ENCODE data around the gene TCF4. TPM values are rescaled to one million over a fixed set of nuclear protein-coding genes. Genes with fewer than 3 reads are reported as not detected.

The TCF4 gene
- total RNA-seq, 1 experiment from 2014 or later = 0.42 TPM

DNA sequence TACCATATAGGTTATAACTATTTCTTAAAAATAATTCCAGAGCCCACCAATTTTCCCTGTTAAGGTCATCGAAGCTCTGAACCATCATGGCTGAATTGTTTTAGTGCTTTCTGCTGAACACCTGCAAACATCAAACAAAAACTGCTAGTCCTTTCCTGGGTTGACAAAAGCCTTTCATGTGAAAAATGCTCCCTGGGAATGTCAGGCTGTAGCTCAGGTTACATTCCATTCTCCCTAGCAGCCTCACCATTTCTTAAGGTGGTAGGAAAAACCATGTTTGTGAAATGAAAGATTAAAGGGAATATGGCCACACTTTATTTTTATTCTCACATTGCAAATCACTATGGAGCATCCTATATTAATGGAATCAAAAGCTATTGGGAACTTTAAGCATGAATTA is 5.7 kb downstream of the TCF4 start:
- Histone ChIP-seq H3K4me1 (ENCODE audit: control insufficient read depth in 1 of 2, insufficient read depth in 2 of 2, low read length in 2 of 2) (no peaks in the 10 kb centered on the region), H3K27me3 (ENCODE audit: insufficient read depth, low read length) (no peaks in the 10 kb centered on the region), H3K36me3 (ENCODE audit: control insufficient read depth in 1 of 2, insufficient read depth in 2 of 2, low read length in 2 of 2) (no peaks in the 10 kb centered on the region), H3K9ac (ENCODE audit: low read length) (no peak overlapping the region), H3K9me2 (ENCODE audit: insufficient read depth) (no peaks in the 10 kb centered on the region), H3K4me3 (replicated peaks in 1 of 2; ENCODE audit: low read depth in 1 of 2, low read length in 2 of 2) (no peak overlapping the region), H3K79me2 (ENCODE audit: insufficient read depth, low read length) (no peaks in the 10 kb centered on the region), H4K20me1 (ENCODE audit: insufficient read depth) (no peaks in the 10 kb centered on the region), H3K9me3 (ENCODE audit: control insufficient read depth in 1 of 2, insufficient read depth in 1 of 2, low read depth in 1 of 2, low read length in 2 of 2) (peaks cover 4 to 12% of the 10 kb centered on the region in 2 experiments; a peak in 2 of 4 replicates), H3K27ac (ENCODE audit: low read depth, low read length) (no peak overlapping the region), H2AFZ (ENCODE audit: low read depth, low read length, poor library complexity, severe bottlenecking) (no peak overlapping the region), H3K4me2 (ENCODE audit: low read length) (no peak overlapping the region)
- BruUV-seq (replicated peaks) = no TSS peak
- ChIA-PET RAD21 (ENCODE audit: low non-redundant PET in 1 of 2, low total read pairs in 2 of 2, uncharacterized antibody in 2 of 2, unreplicated experiment in 2 of 2) (no interaction called here), POLR2A (no interaction called here), CTCF (no interaction called here)
- ATAC-seq (no peak), DNase-seq (ENCODE audit: low read depth, low spot score) (no peak)
- no peak for TF ChIP-seq ELF1 (IDR thresholded peaks at IDR 0.05; ENCODE audit: borderline replicate concordance, low read depth)
- no peak for TF ChIP-seq EZH2phosphoT487 (IDR thresholded peaks at IDR 0.05; ENCODE audit: borderline replicate concordance)
- no peak for TF ChIP-seq EZH2 (IDR thresholded peaks at IDR 0.05)
- TF ChIP-seq EGR1 (IDR thresholded peaks at IDR 0.05; ENCODE audit: low read depth) = no peak
- TF ChIP-seq TCF7L2 (IDR thresholded peaks at IDR 0.05; ENCODE audit: borderline replicate concordance, extremely low read depth, insufficient read depth, insufficient read length) = no peak
- no peak for TF ChIP-seq RAD21 (IDR thresholded peaks at IDR 0.05; ENCODE audit: low read depth)
- intact Hi-C loops (cut with micrococcal nuclease) = no loop called here

GRCh38 chr18:55579501-55580270 is 8.3 kb downstream of the TCF4 start:
- no peaks in the 10 kb centered on the region for H3K79me2 ChIP-seq (ENCODE audit: insufficient read depth, low read length)
- no peaks in the 10 kb centered on the region for H3K9me2 ChIP-seq (ENCODE audit: insufficient read depth)
- intact Hi-C loops (cut with micrococcal nuclease) = no loop called here
- DNase-seq (ENCODE audit: low read depth, low spot score) = no peak
- H3K9me3 ChIP-seq (ENCODE audit: control insufficient read depth in 1 of 2, insufficient read depth in 1 of 2, low read depth in 1 of 2, low read length in 2 of 2) = peaks cover 4 to 25% of the 10 kb centered on the region in 2 experiments; a peak in 2 of 4 replicates
- TF ChIP-seq EZH2phosphoT487 (IDR thresholded peaks at IDR 0.05; ENCODE audit: borderline replicate concordance) = no peak
- H3K4me3 ChIP-seq (replicated peaks in 1 of 2; ENCODE audit: low read depth in 1 of 2, low read length in 2 of 2) = no peak overlapping the region
- ChIA-PET CTCF (no interaction called here), POLR2A (no interaction called here), RAD21 (ENCODE audit: low non-redundant PET in 1 of 2, low total read pairs in 2 of 2, uncharacterized antibody in 2 of 2, unreplicated experiment in 2 of 2) (no interaction called here)
- no peak for ATAC-seq
- no peak overlapping the region for H3K27ac ChIP-seq (ENCODE audit: low read depth, low read length)
- no peaks in the 10 kb centered on the region for H3K4me1 ChIP-seq (ENCODE audit: control insufficient read depth in 1 of 2, insufficient read depth in 2 of 2, low read length in 2 of 2)
- no peaks in the 10 kb centered on the region for H3K27me3 ChIP-seq (ENCODE audit: insufficient read depth, low read length)
- no peak overlapping the region for H3K9ac ChIP-seq (ENCODE audit: low read length)
- H3K4me2 ChIP-seq (ENCODE audit: low read length) = no peak overlapping the region
- BruUV-seq (replicated peaks) = no TSS peak
- H2AFZ ChIP-seq (ENCODE audit: low read depth, low read length, poor library complexity, severe bottlenecking) = no peak overlapping the region
- no peaks in the 10 kb centered on the region for H4K20me1 ChIP-seq (ENCODE audit: insufficient read depth)
- H3K36me3 ChIP-seq (ENCODE audit: control insufficient read depth in 1 of 2, insufficient read depth in 2 of 2, low read length in 2 of 2) = no peaks in the 10 kb centered on the region
